Measurements from ENCODE around the gene COL11A1. TPM values are rescaled to one million over a fixed set of nuclear protein-coding genes. Genes with fewer than 3 reads are reported as not detected.

The COL11A1 gene
- total and polyA plus RNA-seq, 9 of the 15 experiments (the other 6 are each of a cell fraction or from before 2014, with no cell fraction given), result 0.07 TPM; not detected in 8

DNA sequence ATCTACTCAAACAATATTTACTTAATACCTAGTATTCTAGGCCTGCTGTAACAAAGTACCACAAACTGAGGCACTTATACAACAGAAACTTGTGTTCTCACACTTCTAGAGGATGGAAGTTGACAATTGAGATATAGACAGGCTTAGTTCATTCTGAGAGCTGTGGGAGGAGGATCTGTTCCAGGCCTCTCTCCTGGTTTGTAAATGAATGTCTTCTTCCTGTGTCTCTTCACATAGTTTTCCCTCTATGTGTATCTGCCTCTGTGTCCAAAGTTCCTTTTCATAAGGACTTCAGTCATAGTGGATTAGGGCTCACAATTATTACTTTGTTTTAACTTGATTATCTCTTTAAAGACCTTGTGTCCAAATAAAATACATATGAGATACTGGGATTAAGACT is 251.1 kb downstream of the COL11A1 start (continued):
- TF ChIP-seq, protein P1, sequence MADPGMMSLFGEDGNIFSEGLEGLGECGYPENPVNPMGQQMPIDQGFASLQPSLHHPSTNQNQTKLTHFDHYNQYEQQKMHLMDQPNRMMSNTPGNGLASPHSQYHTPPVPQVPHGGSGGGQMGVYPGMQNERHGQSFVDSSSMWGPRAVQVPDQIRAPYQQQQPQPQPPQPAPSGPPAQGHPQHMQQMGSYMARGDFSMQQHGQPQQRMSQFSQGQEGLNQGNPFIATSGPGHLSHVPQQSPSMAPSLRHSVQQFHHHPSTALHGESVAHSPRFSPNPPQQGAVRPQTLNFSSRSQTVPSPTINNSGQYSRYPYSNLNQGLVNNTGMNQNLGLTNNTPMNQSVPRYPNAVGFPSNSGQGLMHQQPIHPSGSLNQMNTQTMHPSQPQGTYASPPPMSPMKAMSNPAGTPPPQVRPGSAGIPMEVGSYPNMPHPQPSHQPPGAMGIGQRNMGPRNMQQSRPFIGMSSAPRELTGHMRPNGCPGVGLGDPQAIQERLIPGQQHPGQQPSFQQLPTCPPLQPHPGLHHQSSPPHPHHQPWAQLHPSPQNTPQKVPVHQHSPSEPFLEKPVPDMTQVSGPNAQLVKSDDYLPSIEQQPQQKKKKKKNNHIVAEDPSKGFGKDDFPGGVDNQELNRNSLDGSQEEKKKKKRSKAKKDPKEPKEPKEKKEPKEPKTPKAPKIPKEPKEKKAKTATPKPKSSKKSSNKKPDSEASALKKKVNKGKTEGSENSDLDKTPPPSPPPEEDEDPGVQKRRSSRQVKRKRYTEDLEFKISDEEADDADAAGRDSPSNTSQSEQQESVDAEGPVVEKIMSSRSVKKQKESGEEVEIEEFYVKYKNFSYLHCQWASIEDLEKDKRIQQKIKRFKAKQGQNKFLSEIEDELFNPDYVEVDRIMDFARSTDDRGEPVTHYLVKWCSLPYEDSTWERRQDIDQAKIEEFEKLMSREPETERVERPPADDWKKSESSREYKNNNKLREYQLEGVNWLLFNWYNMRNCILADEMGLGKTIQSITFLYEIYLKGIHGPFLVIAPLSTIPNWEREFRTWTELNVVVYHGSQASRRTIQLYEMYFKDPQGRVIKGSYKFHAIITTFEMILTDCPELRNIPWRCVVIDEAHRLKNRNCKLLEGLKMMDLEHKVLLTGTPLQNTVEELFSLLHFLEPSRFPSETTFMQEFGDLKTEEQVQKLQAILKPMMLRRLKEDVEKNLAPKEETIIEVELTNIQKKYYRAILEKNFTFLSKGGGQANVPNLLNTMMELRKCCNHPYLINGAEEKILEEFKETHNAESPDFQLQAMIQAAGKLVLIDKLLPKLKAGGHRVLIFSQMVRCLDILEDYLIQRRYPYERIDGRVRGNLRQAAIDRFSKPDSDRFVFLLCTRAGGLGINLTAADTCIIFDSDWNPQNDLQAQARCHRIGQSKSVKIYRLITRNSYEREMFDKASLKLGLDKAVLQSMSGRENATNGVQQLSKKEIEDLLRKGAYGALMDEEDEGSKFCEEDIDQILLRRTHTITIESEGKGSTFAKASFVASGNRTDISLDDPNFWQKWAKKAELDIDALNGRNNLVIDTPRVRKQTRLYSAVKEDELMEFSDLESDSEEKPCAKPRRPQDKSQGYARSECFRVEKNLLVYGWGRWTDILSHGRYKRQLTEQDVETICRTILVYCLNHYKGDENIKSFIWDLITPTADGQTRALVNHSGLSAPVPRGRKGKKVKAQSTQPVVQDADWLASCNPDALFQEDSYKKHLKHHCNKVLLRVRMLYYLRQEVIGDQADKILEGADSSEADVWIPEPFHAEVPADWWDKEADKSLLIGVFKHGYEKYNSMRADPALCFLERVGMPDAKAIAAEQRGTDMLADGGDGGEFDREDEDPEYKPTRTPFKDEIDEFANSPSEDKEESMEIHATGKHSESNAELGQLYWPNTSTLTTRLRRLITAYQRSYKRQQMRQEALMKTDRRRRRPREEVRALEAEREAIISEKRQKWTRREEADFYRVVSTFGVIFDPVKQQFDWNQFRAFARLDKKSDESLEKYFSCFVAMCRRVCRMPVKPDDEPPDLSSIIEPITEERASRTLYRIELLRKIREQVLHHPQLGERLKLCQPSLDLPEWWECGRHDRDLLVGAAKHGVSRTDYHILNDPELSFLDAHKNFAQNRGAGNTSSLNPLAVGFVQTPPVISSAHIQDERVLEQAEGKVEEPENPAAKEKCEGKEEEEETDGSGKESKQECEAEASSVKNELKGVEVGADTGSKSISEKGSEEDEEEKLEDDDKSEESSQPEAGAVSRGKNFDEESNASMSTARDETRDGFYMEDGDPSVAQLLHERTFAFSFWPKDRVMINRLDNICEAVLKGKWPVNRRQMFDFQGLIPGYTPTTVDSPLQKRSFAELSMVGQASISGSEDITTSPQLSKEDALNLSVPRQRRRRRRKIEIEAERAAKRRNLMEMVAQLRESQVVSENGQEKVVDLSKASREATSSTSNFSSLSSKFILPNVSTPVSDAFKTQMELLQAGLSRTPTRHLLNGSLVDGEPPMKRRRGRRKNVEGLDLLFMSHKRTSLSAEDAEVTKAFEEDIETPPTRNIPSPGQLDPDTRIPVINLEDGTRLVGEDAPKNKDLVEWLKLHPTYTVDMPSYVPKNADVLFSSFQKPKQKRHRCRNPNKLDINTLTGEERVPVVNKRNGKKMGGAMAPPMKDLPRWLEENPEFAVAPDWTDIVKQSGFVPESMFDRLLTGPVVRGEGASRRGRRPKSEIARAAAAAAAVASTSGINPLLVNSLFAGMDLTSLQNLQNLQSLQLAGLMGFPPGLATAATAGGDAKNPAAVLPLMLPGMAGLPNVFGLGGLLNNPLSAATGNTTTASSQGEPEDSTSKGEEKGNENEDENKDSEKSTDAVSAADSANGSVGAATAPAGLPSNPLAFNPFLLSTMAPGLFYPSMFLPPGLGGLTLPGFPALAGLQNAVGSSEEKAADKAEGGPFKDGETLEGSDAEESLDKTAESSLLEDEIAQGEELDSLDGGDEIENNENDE (IDR thresholded peaks at IDR 0.05; ENCODE audit: low read depth, low read length), result no peak
